Heart right ventricle (tissue), 16 donors: ENCODE results near the gene ARL15. TPM values are rescaled to one million over a fixed set of nuclear protein-coding genes. Genes with fewer than 3 reads are reported as not detected.

Experiments
- ATAC-seq, 8 donors: fragments of 200-7000 bp; cut with Tn5 transposase; one replicate each; pipeline ENCODE4 v1.9.1; 2020; ENCODE audit warnings: mild to moderate bottlenecking in 8 of 8, moderate library complexity in 8 of 8, moderate number of reproducible peaks in 1 of 8
- DNase-seq, 2 donors: peaks; one replicate each; pipeline ENCODE4 v3.0.0-alpha.2; 2020
- H3K27ac ChIP-seq, 10 donors: fragments of 200-600 bp; sonication (generic) in 2 of 10; one replicate each; pipeline versions ENCODE4 v1.5.0 to v1.8.0; 2020 to 2022; ENCODE audit warnings: mild to moderate bottlenecking in 3 of 10
- H3K27me3 ChIP-seq, 7 donors: fragments of 200-600 bp; one replicate each; pipeline ENCODE4 v1.8.0; 2021 to 2022; ENCODE audit warnings: mild to moderate bottlenecking in 2 of 7
- H3K36me3 ChIP-seq, 9 donors: fragments of 200-600 bp; sonication (generic) in 1 of 9; one replicate each; pipeline versions ENCODE4 v1.5.0 to v1.8.0; 2020 to 2022; ENCODE audit warnings: mild to moderate bottlenecking in 2 of 9
- H3K4me1 ChIP-seq, 9 donors: fragments of 200-600 bp; sonication (generic) in 1 of 9; one replicate each; pipeline versions ENCODE4 v1.5.0 to v1.8.0; 2020 to 2022; ENCODE audit warnings: mild to moderate bottlenecking in 4 of 9
- H3K4me3 ChIP-seq, 10 donors: fragments of 200-600 bp; sonication (generic) in 2 of 10; one replicate each; pipeline versions ENCODE4 v1.5.0 to v1.8.0; 2020 to 2022; ENCODE audit warnings: mild to moderate bottlenecking in 7 of 10, moderate library complexity in 2 of 10
- H3K9me3 ChIP-seq, 11 donors: fragments of 200-600 bp in 10 of 11; sonication (generic) in 2 of 11; one replicate each; pipeline versions ENCODE4 v1.5.0 to v1.8.0; 2013 to 2022; ENCODE audit warnings: mild to moderate bottlenecking in 2 of 11, control low read depth in 1 of 11, moderate library complexity in 1 of 11
- WGBS, 2 donors: extraction: QIAGEN DNeasy Blood & Tissue Kit; methylation state at CpG; one replicate each; pipeline ENCODE4 v1.1.7; 2013; ENCODE audit warnings: inconsistent platforms in 1 of 2; 5-methylcytosine and 5-hydroxymethylcytosine counted together
- intact Hi-C, 10 donors: fragments of 100-400 bp; cut with DNase I; formaldehyde crosslinking; loops; one replicate each; pipeline versions ENCODE4 v1.11.1 to v1.14.2; 2022
- polyA plus RNA-seq, 2 donors: library from polyadenylated mRNA; stranded (reverse); fragments of 200-250 nt; gene quantifications; one replicate each; pipeline ENCODE4 v1.2.3, GENCODE V29; 2013
- total RNA-seq, 10 donors: library from RNA; stranded (reverse); fragmentation: NEBNext Ultra II Directional in 3 of 10; extraction: Animal tissue kit (Norgen Biotek cat#: 25700) in 3 of 10; gene quantifications; one replicate each; pipeline versions ENCODE4 v1.2.1 to v1.2.4, GENCODE V29; 2021 to 2023
- TF ChIP-seq, protein P1 (sequence below), 9 donors: fragments of 200-600 bp; sonication (generic) in 2 of 9; IDR thresholded peaks; one replicate each; pipeline versions ENCODE4 v1.5.0 to v1.8.0; 2021 to 2022; ENCODE audit warnings: antibody characterized with exemption in 9 of 9, mild to moderate bottlenecking in 5 of 9, moderate library complexity in 1 of 9
- donor health status: Arrhythmogenic right ventricular cardiomyopathy.
- donor health status: ischemic (EF 13 %, LVEDD 7.1; RV severe dilation, severe dysfunction).
- donor health status: healthy with polysubstance abuse.
- donor health status: DM: no; HTN: yes; CAD: no.
- donor health status: DM: no; HTN: no; CAD: no.
- donor health status: ischemic (EF 25% LVEDD 6.9; RV normal size, moderate dysfunction).
- donor health status: ischemic (EF 25% LVEDD 5.7; RV mildly dilated, moderate dysfunction).
- donor health status: healthy.
- donor health status: DM: yes; HTN: yes; CAD: no.
- donor health status: Ischemic cardiomyopathy.
- donor health status: ischemic (EF 35%, LVEDD 5.7; RV mildly dilated, moderate dysfunction).
- donor health status: nonischemic (EF 11% LVEDD 7.7; RV severe dilation, severe dysfunction).
- donor health status: DM: yes; HTN: yes; CAD: no.
- donor health status: PGD.
- donor health status: ischemic (EF 29% LVEDD 5.4; RV normal size, mild dysfunction).
- donor health status: nonischemic (EF 23%, LVEDD 6.1; RV moderate dilation, normal function).

The ARL15 gene
- total and polyA plus RNA-seq, 12 donors: 7.8 to 31.8 (median 26.9) TPM

DNA sequence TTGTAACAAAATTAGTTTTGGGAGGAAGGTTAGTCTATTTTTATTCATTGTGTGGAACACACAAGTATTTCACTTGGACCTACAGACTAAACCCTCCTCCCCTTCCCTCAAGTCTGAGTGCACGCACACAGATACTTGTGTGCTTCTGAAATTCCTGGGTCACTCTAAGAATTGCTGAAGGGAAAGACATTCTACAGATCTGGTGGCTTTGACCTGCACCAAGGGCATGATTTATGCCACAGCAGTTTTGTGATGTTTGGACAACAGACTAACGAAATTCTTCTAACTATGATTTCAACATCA, 150.5 kb downstream of the ARL15 start:
- intact Hi-C loops: no loop called here
- Histone ChIP-seq H3K9me3 (peaks cover 0 to 8% (median 0%) of the 10 kb centered on the region in 11 donors), H3K4me1 (peaks cover 0 to 14% (median 8%) of the 10 kb centered on the region in 9 donors), H3K36me3 (peaks cover 0 to 20% (median 0%) of the 10 kb centered on the region in 9 donors), H3K27ac (no peak overlapping the region), H3K4me3 (no peak overlapping the region), H3K27me3 (no peaks in the 10 kb centered on the region)
- DNase-seq: no peak
- WGBS, 2 donors: 64% methylated on average over 2 of the region's 2 CpGs
- no peak for ATAC-seq
- TF ChIP-seq, protein P1, sequence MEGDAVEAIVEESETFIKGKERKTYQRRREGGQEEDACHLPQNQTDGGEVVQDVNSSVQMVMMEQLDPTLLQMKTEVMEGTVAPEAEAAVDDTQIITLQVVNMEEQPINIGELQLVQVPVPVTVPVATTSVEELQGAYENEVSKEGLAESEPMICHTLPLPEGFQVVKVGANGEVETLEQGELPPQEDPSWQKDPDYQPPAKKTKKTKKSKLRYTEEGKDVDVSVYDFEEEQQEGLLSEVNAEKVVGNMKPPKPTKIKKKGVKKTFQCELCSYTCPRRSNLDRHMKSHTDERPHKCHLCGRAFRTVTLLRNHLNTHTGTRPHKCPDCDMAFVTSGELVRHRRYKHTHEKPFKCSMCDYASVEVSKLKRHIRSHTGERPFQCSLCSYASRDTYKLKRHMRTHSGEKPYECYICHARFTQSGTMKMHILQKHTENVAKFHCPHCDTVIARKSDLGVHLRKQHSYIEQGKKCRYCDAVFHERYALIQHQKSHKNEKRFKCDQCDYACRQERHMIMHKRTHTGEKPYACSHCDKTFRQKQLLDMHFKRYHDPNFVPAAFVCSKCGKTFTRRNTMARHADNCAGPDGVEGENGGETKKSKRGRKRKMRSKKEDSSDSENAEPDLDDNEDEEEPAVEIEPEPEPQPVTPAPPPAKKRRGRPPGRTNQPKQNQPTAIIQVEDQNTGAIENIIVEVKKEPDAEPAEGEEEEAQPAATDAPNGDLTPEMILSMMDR (IDR thresholded peaks at IDR 0.05): no peak

DNA sequence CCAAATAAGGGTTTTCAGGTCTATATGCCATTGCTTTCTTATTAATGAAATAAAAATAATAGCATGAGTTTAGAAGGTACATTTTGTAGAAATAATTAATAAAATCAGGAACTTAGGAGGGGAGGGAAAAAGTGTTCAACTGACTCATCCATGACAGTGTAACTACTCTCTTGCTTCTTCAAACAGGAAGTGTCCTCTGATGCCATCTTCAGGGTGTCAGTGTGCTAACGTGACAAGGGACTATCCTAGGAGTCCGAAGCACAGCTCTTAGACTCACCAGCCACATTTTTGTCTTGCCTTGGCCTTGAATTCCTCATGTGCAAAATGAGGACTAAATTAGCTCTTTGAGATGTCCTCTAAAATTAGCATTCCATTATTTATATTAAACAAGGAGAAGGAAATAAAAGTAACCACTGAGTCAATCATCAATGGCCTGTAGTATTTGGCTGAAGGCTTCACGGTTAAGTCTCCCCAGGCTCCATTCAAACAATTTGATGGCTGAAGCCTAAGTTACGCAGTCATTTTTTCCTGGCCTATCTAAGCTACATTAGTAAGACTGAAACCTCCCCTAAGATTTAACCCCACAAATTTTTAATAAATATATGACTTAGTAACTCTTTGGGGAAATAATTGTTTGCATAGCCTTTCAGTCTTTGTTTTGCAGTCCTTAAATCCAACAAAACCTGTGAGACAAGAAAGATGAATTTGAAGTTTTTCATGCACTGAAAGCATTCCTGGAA, 151.1 kb downstream of the ARL15 start:
- Histone ChIP-seq H3K27me3 (no peaks in the 10 kb centered on the region), H3K4me3 (no peak overlapping the region), H3K9me3 (peaks cover 0 to 3% (median 0%) of the 10 kb centered on the region in 11 donors), H3K36me3 (peaks cover 0 to 16% (median 0%) of the 10 kb centered on the region in 9 donors), H3K27ac (no peak overlapping the region), H3K4me1 (peaks cover 0 to 14% (median 8%) of the 10 kb centered on the region in 9 donors)
- intact Hi-C loops: no loop called here
- ATAC-seq (peak in 1 of 8 donors; percentile 45), DNase-seq (no peak)
- TF ChIP-seq, protein P1 (IDR thresholded peaks at IDR 0.05): peak in 3 of 9 donors; percentile 12 to 19 (median 18)
- WGBS, 2 donors: 80 to 85% methylated on average over 4 of the region's 4 CpGs

DNA sequence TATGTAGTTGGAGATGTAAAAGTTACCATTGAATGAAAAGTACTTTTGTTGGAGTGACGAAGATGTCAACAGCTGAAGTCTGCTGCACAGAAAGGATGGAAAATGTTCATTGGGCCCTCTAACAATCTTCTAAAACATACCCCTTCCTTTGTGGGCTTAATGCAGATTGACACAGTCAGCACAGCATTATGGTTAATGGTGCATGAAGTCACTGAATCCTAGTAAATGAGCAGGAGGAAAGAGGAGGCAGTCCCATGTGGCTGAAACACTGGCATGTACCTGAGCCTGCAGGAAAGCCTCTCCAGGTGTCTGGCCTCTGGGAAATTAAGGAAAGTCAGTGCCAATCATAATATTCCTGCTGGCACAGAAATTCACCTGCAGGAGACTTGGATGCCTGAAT, 153.8 kb downstream of the ARL15 start:
- no peaks in the 10 kb centered on the region for H3K9me3 ChIP-seq
- no peaks in the 10 kb centered on the region for H3K27me3 ChIP-seq
- H3K36me3 ChIP-seq: peaks cover 0 to 23% (median 0%) of the 10 kb centered on the region in 9 donors
- DNase-seq (no peak), ATAC-seq (no peak)
- no peak overlapping the region for H3K27ac ChIP-seq
- intact Hi-C loops: no loop called here
- TF ChIP-seq, protein P1 (IDR thresholded peaks at IDR 0.05): no peak
- WGBS, 2 donors: 91 to 98% methylated on average over 1 of the region's 1 CpG
- peaks cover 0 to 14% (median 8%) of the 10 kb centered on the region in 9 donors for H3K4me1 ChIP-seq
- H3K4me3 ChIP-seq: no peak overlapping the region

DNA sequence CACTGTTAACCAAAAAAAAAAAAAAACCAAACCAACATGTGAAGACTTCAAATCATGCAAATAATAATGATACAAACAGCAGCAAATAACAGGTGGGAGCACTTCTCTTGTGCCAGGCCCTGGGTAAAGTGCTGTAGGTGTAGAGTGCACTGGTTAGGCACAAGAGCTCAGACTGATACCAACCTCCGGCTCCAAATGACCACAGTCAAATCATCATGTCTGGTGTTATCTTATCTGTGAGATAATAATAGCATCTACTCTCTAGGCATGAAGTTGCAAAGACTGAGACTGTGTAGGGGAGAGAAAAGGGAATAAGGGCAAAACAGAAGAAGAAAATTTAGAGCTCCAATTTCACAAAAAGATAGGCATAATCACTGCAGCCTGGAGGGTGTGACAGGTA, 159.5 kb downstream of the ARL15 start:
- Histone ChIP-seq H3K27me3 (no peaks in the 10 kb centered on the region), H3K36me3 (peaks cover 0 to 11% (median 0%) of the 10 kb centered on the region in 9 donors), H3K27ac (no peak overlapping the region), H3K4me3 (no peak overlapping the region), H3K9me3 (no peaks in the 10 kb centered on the region), H3K4me1 (peaks cover 5 to 47% (median 28%) of the 10 kb centered on the region in 9 donors)
- intact Hi-C loops: no loop called here
- TF ChIP-seq, protein P1 (IDR thresholded peaks at IDR 0.05): no peak
- WGBS, 2 donors: 36 to 63% methylated on average over 1 of the region's 1 CpG
- DNase-seq (no peak), ATAC-seq (no peak)
